ENCODE results near the gene NMT1.

DNA sequence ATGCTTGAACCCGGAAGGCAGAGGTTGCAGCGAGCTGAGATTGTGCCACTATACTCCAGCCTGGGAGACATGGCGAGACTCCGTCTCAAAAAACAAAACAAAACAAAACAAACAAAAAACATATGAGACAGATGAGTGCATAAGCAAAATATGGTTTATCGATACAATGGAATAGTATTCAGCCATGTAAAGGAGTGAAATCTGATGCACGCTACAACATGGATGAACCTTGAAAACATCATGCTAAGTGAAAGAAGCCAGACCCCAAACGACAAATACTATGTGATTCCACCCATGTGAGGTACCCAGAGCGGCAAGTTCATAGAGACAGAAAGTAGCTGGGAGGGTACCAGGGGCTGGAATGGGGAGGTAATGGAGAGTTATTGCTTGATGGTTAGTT is 64.4 kb downstream of the NMT1 start:
- TF ChIP-seq POLR2AphosphoS5 (IDR thresholded peaks at IDR 0.05; ENCODE audit: low read depth) = no peak
- no peak for TF ChIP-seq CTCF (conservative IDR thresholded peaks at IDR 0.05; ENCODE audit: low read depth in 2 of 2)
- no peak for TF ChIP-seq EZH2 (IDR thresholded peaks at IDR 0.05; ENCODE audit: low read depth, unreplicated experiment)
- TF ChIP-seq EZH2phosphoT487 (IDR thresholded peaks at IDR 0.05; ENCODE audit: unreplicated experiment) = no peak
- no peak for TF ChIP-seq CREB1 (CRISPR knock-in tag; IDR thresholded peaks at IDR 0.05; ENCODE audit: low read depth)
- no peak for TF ChIP-seq REST (IDR thresholded peaks at IDR 0.05; ENCODE audit: unreplicated experiment)
- TF ChIP-seq NANOG (IDR thresholded peaks at IDR 0.05; ENCODE audit: borderline replicate concordance) = no peak
- TF ChIP-seq JUNB (IDR thresholded peaks at IDR 0.05; ENCODE audit: unreplicated experiment) = no peak
- TF ChIP-seq ZNF331 (CRISPR knock-in tag; IDR thresholded peaks at IDR 0.05; ENCODE audit: low read depth) = no peak
- no peak for TF ChIP-seq ZNF114 (CRISPR knock-in tag; IDR thresholded peaks at IDR 0.05)
- no peak for TF ChIP-seq ZNF462 (CRISPR knock-in tag; IDR thresholded peaks at IDR 0.05)
